H1 (cell line): ENCODE results near the gene SMARCA1. TPM values are rescaled to one million over a fixed set of nuclear protein-coding genes. Genes with fewer than 3 reads are reported as not detected.

ENCODE experiments used
- EGR1 ChIP-seq: IDR thresholded peaks from 2 replicates; pipeline ENCODE4 v1.6.1; 2011; ENCODE audit warnings: low read depth, low read length, borderline replicate concordance
- EZH2 ChIP-seq: fragments of 200-600 bp; sonication (generic); IDR thresholded peaks from 2 replicates; pipeline ENCODE4 v1.7.1; 2012; ENCODE audit warnings: low read depth, mild to moderate bottlenecking, moderate library complexity, low read length, inconsistent platforms; ENCODE audit not compliant: severe bottlenecking
- POLR2AphosphoS5 ChIP-seq: IDR thresholded peaks from 2 replicates; pipeline ENCODE4 v1.6.1; 2011; ENCODE audit warnings: low read depth, low read length
- RAD21 ChIP-seq, 2 experiments: IDR thresholded peaks in 1 of 2; conservative IDR thresholded peaks in 1 of 2; 2 replicates each; pipeline ENCODE4 v1.6.1; 2011; ENCODE audit warnings: low read depth in 2 of 2, low read length in 2 of 2, improper control_type of control experiment in 1 of 2, inconsistent platforms in 1 of 2, mild to moderate bottlenecking in 1 of 2, moderate library complexity in 1 of 2
- SAP30 ChIP-seq: fragments of 300-600 bp; sonication (generic); IDR thresholded peaks from 2 replicates; pipeline ENCODE4 v1.7.1; 2012; ENCODE audit warnings: low read length, moderate library complexity, mild to moderate bottlenecking, inconsistent platforms; ENCODE audit not compliant: insufficient read depth, insufficient replicate concordance
- polyA plus RNA-seq, 7 experiments: library from polyadenylated mRNA; depleted of rRNA in 3 of 7; stranded (reverse) in 5 of 7; unstranded in 2 of 7; fragments of >200 nt in 5 of 7; fragments of 200-250 nt in 2 of 7; gene quantifications; 1 replicate in 5 of 7; 2 replicates in 1 of 7; 4 replicates in 1 of 7; pipeline versions ENCODE4 v1.2.1 to v1.2.3, GENCODE V29; 2011 to 2013; ENCODE audit warnings: missing spikeins in 2 of 7, mixed read lengths in 2 of 7
- total RNA-seq: library from RNA; stranded (reverse); fragmentation: NEBNext Ultra II Directional; extraction: Animal tissue kit (Norgen Biotek cat#: 25700); gene quantifications from 2 replicates; pipeline ENCODE4 v1.2.1, GENCODE V29; 2021

SMARCA1 gene
- total and polyA plus RNA-seq, 2 of the 8 experiments (the other 6 are each of a cell fraction or from before 2014, with no cell fraction given): 13.1 to 54.4 TPM

DNA sequence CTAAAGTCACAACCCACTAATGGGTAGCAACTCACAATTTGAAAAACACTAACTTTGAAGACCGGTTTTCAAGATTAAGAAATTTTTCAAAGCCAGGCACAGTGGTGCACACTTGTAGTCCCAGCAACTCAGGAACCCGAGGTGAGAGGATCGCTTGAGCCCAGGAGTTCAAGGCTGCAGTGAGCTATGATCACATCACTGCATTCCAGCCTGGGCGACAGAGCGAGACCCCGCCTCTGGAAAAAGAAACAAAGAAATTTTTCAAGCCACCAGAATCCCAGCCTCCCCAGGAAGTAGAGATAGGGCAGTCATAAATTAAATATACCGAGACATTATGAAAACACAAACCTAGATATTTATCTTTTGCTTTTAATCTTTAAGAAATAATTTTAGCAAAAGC is 13.0 kb downstream of the SMARCA1 start (continued):
- TF ChIP-seq RAD21 (IDR thresholded peaks at IDR 0.05 in 1 of 2, conservative IDR thresholded peaks at IDR 0.05 in 1 of 2; ENCODE audit: low read depth in 2 of 2, low read length in 2 of 2) (no peak), EGR1 (no peak), EZH2 (no peak), SAP30 (no peak), POLR2AphosphoS5 (no peak)
